Activated CD4-positive, alpha-beta T cell treated with anti-CD3 and anti-CD28 coated beads, Interleukin-2, Interleukin-6, amounts not matched to agents 100 ng/mL and 50 ng/mL, durations not matched to agents 16 hours and 8 hours (primary cell): ENCODE results near the gene ADORA3.
"Not testable (repeated sequence)": the region's sequence is repeated elsewhere in the genome, so short reads cannot be mapped to it uniquely, and the experiment has no call there.

Source experiments
- DNase-seq: peaks from one replicate; pipeline ENCODE4 v3.0.0-alpha.2; 2020

Gene ADORA3

GRCh38 chr1:111503585-111504060 lies at the start of gene ADORA3, which contains the start of gene TMIGD3:
Gene ADORA3, minus strand, starts transcription at chr1:111503633. Its CDS starts 279 bp downstream, at chr1:111503354.
Gene TMIGD3, minus strand, starts transcription at chr1:111503633. Its CDS starts 279 bp downstream, at chr1:111503354.
- DNase-seq: no peak

GRCh38 chr1:111553196-111553595 lies 49.8 kb upstream of the ADORA3 start:
- DNase-seq: no peak

DNA sequence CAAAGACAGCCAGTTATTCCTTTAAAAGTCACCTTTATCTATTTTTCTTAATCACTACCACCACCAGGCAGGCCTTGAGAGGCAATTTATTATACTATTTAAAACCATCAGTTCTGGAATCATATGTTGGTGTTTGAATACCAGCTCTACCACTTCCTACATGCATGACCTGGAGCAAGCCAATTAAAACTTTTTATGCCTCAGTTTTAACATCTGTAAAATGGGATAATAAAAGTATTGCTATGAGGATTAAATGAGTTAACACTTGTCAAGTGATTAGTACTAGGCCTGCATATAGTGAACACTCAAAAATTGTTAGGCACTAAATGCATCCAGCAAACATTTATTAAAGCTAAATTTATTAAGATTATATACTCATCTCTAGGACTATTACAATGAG lies 49.2 kb upstream of the ADORA3 start:
- no peak for DNase-seq

- DNase-seq: no peak
These were observed 48.4 kb upstream of the ADORA3 start for GRCh38 chr1:111551623-111552411.

- DNase-seq: not testable (repeated sequence)
These were observed 44.4 kb upstream of the ADORA3 start for GRCh38 chr1:111547786-111548185.

DNA sequence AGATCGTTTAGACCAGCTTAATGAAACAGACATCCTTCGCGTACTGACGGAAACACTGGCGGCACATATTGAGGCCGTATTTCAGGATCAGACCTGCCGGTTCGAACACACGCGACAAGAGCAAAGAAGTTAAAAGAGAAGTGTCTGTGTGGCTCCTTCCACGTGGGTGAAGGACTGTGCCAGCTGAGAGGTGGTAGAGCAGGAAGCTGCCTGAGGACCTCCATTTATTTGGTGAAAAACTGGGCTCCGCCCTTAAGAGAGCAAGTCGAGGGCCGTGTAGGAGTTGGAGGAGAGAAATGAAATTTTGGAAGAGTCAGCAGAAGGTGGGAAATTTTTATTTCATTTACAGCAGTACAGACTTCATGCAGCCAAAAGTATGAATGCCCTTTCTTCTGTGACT lies 38.8 kb upstream of the ADORA3 start:
- no peak for DNase-seq

GRCh38 chr1:111541721-111542120 lies 38.3 kb upstream of the ADORA3 start:
- DNase-seq: no peak

DNA sequence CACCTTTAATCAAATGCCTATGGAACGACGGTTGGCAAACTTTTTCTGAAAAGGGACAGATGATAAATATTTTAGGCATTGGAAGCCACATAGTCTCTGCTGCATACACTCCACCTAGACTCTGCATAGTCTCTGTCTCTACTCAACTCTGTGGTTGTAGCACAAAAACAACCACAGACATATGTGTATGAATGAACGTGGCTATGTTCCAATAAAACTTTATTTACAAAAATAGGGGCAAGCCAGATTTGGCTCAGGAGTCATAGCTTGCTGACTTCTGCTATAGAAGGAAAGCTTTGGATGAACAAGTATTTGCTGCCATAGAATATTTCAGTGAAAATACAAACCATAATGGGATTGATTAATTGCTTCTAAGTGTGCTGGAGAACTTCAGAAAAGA lies 37.5 kb upstream of the ADORA3 start:
- no peak for DNase-seq

DNA sequence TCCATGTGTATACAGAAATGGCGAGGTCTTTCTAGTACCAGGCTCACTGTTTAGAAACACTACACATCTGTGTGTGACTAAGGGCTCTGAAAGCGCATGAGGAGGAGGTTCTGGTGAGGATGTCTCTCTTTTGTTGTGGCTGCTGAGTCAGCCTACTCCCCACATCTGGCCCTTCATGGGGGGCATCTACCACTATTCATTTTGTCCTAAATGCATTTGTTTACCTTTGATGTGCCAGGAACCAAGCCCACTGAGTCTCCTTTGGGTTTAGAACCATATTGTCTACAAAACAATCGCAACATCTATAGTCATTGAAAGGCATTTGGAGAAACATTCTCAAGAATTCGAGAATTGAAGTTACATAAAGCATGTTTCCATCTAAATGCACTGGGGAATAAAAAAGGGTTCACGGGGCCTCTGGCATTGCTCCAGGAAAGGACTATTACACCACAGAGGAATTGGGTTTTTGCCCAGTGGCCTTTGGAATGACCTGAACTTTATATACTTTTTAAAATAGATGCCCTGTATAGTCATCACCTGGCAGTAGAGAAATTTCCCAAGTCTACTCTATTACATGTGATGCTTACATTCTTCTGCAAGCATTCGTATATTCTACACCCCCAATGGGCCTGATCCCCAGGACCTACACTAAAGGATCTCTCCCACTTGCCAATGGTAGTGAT lies 35.1 kb upstream of the ADORA3 start:
- DNase-seq: no peak

DNA sequence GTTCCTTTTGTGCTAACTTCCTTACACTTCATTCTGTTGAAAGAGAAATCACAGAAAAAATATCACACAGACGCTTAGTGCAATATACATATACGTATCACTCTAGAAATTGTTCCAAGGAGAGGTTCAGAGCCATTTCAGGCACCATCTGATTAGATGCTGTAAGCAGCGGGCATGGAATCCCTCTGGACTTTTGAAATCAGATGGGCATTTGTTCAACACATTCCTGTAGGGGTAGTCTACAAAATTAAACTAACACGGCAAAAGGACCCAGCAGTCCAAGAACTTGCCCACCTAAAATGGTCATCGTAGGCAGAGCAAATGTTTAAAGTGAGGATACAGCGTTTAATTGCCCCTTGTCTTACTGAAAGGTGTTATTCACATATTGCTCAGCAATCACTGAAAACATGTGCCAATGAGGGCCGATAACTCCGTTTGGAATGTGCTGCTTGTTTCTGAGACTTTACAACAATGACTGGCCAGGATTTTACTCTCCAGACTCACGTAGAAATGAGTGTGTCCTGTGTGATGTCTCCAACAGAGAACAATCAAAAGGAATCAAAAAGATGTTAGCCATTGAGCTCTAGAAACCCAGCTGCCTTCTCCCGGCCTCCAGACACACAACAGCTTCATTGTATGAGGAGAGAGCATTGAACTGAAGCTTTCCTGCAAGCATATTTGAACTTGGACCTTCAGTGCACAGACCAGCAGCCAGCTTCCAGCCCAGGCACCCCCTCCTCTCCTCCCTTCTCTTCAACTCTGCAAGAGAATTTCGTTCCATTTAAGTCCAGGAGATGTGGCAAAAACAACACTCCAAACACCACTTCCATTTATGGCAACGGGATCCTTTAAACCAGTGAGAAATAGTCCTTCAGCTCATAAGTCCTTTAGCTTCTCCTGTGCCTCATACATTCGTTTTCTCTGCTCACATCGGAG lies 32.1 kb upstream of the ADORA3 start:
- no peak for DNase-seq

- no peak for DNase-seq
These were observed 16.6 kb upstream of the ADORA3 start for GRCh38 chr1:111520053-111520452.

DNA sequence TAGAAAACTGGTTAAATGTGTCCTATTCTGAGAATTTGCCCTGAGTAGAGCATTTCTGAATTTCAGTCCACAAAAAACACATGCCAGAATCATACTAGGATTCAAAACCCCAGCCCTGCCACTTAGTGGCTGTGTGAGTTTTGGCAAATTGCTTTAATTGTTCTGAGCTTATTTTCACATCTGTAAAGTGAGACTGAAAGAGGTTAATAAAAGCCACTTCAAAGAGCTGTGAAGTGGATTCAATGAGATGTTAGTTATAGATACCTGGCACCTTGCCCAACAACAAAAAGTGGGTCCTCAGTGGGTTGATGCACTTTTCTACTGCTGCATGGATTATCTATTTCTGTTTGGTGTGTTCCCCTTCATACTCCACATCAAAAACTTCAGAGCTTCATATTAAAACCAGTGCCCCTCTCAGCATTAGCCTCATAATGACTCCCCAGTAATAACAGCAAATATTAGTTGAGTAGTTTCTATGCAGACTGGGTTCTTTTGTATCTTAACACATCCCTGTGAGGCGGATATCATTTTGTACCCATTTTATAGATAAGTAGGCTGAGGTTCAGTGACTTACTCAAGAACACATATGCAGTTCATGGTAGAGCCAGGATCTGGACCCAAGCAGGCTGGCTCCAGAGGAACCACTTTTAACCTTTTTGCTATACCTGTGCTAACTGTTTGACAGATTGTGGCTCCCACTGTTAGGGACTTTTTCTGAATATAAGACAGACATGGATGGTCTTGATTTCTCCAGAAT lies 14.2 kb upstream of the ADORA3 start:
- peak; percentile 59 for DNase-seq

- DNase-seq: peak; percentile 48
These were observed 12.6 kb upstream of the ADORA3 start for GRCh38 chr1:111516005-111516535.

- peak; percentile 25 for DNase-seq
These were observed 12.0 kb upstream of the ADORA3 start for GRCh38 chr1:111515291-111516004.

GRCh38 chr1:111513410-111514020 lies 10.1 kb upstream of the ADORA3 start:
- DNase-seq: peak; percentile 17

- no peak for DNase-seq
These were observed 9.5 kb upstream of the ADORA3 start for GRCh38 chr1:111512931-111513330.

DNA sequence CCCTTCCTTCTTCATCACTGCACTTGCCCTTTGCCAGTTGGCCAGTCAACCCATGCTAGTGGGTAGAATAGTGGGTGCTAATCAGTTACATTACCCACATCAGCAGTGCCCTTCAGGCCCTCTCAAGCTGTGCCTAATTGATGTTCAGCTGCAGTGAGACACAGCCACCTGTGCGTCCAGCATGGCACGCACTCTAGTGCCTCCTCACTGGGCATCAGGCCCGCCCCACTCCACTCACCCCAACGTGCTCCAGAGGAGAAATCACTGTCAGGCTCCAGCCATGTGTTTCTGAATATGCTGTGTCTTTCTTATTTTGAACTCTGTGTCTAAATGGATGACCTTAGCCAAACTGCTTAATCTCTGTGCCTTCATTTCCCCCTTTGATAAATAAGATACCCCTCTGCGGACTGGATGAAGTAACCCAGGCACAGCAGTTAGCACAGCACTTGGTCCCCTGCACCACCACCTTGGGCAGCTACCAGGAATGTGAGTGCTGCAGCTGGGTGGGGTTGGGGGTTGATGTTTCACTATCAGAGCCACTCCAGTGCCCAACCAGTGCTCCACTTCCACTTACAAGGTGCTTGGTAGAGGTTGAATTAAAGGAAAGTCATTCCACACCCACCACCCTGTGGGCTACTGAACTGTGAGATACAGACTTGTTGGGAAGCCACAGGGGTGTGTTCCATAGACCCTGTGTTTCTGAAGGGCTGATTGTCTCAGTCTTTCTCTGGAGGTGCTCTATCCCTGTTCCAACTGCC lies 8.9 kb upstream of the ADORA3 start:
- no peak for DNase-seq

GRCh38 chr1:111511370-111511769 lies 7.9 kb upstream of the ADORA3 start:
- no peak for DNase-seq

GRCh38 chr1:111509997-111510375 lies 6.6 kb upstream of the ADORA3 start:
- no peak for DNase-seq
